Right atrium auricular region (tissue), 2 donors: ENCODE data around the gene DNAJC19. TPM values are rescaled to one million over a fixed set of nuclear protein-coding genes. Genes with fewer than 3 reads are reported as not detected.
A peak's percentile ranks its signal among the peaks of the same experiment; 100 is the strongest.
"Not testable (repeated sequence)": the region's sequence is repeated elsewhere in the genome, so short reads cannot be mapped to it uniquely, and the experiment has no call there.

ENCODE experiments used
- DNase-seq: peaks from one replicate; pipeline ENCODE4 v3.0.0-alpha.2; 2019; ENCODE audit warnings: low spot score
- H3K27ac ChIP-seq, 2 donors: fragments of 200-600 bp; sonication (generic); 1 replicate in 1 of 2; 2 replicates in 1 of 2; pipeline ENCODE4 v1.5.1; 2016 to 2019
- H3K27me3 ChIP-seq, 2 donors: fragments of 200-600 bp; sonication (generic); one replicate each; pipeline versions ENCODE4 v1.5.1 to v1.6.0; 2017 to 2019
- H3K36me3 ChIP-seq: fragments of 200-600 bp; sonication (generic); one replicate; pipeline ENCODE4 v1.5.1; 2016
- H3K4me1 ChIP-seq, 2 donors: fragments of 200-600 bp; sonication (generic); one replicate each; pipeline versions ENCODE4 v1.5.1 to v1.6.0; 2017 to 2019
- H3K4me3 ChIP-seq, 2 donors: fragments of 200-600 bp; sonication (generic); 1 replicate in 1 of 2; 2 replicates in 1 of 2; pipeline ENCODE4 v1.5.1; 2017 to 2019; ENCODE audit warnings: mild to moderate bottlenecking in 1 of 2, moderate library complexity in 1 of 2
- H3K9me3 ChIP-seq, 2 donors: fragments of 200-600 bp; sonication (generic); one replicate each; pipeline ENCODE4 v1.5.1; 2019
- total RNA-seq, 2 donors: library from RNA; depleted of rRNA; stranded (reverse); fragments of >200 nt; gene quantifications; one replicate each; pipeline ENCODE4 v1.1.0, GENCODE V29; 2016
- TF ChIP-seq, protein P1 (sequence below), 2 donors: fragments of 200-600 bp; sonication (generic); IDR thresholded peaks; one replicate each; pipeline ENCODE4 v1.5.1; 2019; ENCODE audit warnings: antibody characterized with exemption in 2 of 2

Gene DNAJC19
- total RNA-seq, 2 donors from 2014 or later = 42.7 to 58.9 TPM

DNA sequence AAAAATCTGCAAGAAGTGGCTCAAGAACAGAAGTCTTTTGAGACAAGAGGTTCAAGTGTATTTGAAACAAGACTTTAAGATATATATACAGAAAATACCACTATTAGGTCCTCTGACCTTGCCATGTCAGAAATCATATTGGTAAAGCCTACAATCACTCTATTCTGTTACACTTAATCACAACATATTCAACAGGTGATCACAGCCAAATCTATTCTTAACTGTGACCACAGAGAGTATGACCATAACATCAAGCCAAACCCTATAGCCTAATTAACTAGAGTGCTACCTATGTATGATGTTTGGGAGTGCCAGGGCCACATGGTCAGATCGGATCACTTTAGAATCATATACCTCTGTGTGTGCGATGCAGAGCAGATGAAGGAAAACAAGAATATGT, 2.2 kb downstream of the DNAJC19 start:
- peaks cover 0 to 20% of the 10 kb centered on the region in 2 donors for H3K4me1 ChIP-seq
- H3K27me3 ChIP-seq = no peaks in the 10 kb centered on the region
- no peaks in the 10 kb centered on the region for H3K9me3 ChIP-seq
- no peak overlapping the region for H3K27ac ChIP-seq
- peaks cover 32% of the 10 kb centered on the region for H3K36me3 ChIP-seq
- no peak for DNase-seq
- TF ChIP-seq, protein P1, sequence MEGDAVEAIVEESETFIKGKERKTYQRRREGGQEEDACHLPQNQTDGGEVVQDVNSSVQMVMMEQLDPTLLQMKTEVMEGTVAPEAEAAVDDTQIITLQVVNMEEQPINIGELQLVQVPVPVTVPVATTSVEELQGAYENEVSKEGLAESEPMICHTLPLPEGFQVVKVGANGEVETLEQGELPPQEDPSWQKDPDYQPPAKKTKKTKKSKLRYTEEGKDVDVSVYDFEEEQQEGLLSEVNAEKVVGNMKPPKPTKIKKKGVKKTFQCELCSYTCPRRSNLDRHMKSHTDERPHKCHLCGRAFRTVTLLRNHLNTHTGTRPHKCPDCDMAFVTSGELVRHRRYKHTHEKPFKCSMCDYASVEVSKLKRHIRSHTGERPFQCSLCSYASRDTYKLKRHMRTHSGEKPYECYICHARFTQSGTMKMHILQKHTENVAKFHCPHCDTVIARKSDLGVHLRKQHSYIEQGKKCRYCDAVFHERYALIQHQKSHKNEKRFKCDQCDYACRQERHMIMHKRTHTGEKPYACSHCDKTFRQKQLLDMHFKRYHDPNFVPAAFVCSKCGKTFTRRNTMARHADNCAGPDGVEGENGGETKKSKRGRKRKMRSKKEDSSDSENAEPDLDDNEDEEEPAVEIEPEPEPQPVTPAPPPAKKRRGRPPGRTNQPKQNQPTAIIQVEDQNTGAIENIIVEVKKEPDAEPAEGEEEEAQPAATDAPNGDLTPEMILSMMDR (IDR thresholded peaks at IDR 0.05) = no peak
- H3K4me3 ChIP-seq = no peak overlapping the region

DNA sequence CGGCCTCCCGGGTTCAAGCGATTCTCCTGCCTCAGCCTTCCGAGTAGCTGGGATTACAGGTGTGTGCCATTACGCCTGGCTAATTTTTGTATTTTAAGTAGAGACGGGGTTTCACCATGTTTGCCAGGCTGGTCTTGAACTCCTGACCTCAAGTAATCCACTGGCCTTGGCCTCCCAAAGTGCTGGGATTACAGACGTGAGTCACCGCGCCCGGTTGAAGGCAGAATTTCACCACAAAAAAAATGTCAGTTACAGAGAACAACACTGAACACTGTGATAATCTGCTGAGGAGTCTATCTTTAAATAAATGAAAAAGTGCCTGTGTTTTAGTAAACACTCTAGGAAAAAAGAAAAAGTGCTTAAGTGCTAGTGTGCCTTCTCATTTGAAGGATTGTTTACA, 3.2 kb downstream of the DNAJC19 start:
- DNase-seq, H3K4me3 ChIP-seq, H3K27ac ChIP-seq, H3K27me3 ChIP-seq, H3K9me3 ChIP-seq: not testable (repeated sequence)
- peaks cover 36% of the 10 kb centered on the region for H3K36me3 ChIP-seq
- peaks cover 0 to 24% of the 10 kb centered on the region in 2 donors for H3K4me1 ChIP-seq

DNA sequence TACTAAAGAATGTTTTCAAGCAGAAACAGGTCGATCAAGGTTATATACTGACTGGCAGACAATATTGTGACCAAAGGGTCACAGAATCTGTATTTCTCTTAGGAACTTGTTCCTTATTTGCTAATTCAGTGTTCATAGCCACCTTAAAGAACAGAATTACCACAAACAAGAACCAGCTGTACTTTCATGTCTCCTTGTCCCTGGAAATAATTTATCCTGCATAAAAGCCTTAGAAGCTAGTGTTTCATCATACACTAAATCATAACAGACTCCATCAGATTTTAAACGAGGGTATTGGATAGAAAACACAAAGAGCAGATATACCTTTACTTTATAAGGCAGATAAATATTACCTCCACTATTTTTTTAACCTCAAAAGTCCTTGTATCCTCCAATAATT, 6.4 kb downstream of the DNAJC19 start:
- Histone ChIP-seq H3K9me3 (no peaks in the 10 kb centered on the region), H3K27me3 (no peaks in the 10 kb centered on the region), H3K4me3 (no peak overlapping the region), H3K27ac (no peak overlapping the region), H3K4me1 (peaks cover 0 to 27% of the 10 kb centered on the region in 2 donors), H3K36me3 (peaks cover 47% of the 10 kb centered on the region)
- DNase-seq = no peak
- TF ChIP-seq, protein P1 (IDR thresholded peaks at IDR 0.05) = no peak

DNA sequence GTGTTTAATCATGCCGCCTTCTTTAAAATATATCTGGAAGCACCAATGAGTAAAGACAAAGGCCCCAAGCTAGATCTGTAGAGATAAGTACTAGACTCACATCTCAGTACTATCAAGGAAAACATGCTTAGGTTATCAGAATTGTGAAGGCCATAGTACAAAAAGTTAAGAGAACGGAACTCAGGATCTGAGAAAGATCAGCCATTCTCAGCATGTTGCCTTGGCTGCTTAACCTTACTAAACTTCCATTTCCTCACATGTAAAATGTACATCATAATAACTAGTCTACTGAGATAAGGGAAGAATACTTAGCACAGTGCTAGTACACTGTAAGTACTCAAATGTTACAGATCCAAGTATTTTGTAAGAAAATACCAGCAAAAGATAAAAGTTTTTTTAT, 7.6 kb downstream of the DNAJC19 start:
- Histone ChIP-seq H3K27ac (peak overlapping the region in 1 of 2 donors; percentile 74), H3K27me3 (no peaks in the 10 kb centered on the region), H3K4me1 (peaks cover 0 to 19% of the 10 kb centered on the region in 2 donors), H3K36me3 (peaks cover 55% of the 10 kb centered on the region), H3K9me3 (no peaks in the 10 kb centered on the region), H3K4me3 (no peak overlapping the region)
- DNase-seq = no peak
- TF ChIP-seq, protein P1 (IDR thresholded peaks at IDR 0.05) = no peak

DNA sequence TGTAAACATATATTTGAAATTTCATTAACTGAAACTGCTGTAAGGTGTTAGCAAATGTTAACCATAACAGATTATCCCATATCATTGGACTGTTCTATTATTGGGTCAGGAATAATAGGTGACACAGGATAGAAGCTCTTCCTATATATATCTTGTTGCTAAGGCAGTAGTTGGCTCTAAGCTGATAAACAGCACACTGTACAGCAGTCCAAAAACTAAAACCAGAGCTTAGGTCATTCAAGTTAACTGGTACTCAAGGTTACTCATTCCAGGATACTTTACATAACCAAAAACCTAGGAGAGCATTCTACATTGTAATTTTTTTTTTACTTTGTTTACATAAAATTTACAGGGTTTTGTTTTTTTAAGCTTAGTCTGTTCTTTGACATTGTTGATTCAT, 8.9 kb downstream of the DNAJC19 start:
- peaks cover 0 to 19% of the 10 kb centered on the region in 2 donors for H3K4me1 ChIP-seq
- H3K36me3 ChIP-seq = peaks cover 51% of the 10 kb centered on the region
- no peaks in the 10 kb centered on the region for H3K27me3 ChIP-seq
- no peaks in the 10 kb centered on the region for H3K9me3 ChIP-seq
- TF ChIP-seq, protein P1 (IDR thresholded peaks at IDR 0.05) = no peak
- no peak for DNase-seq
- H3K4me3 ChIP-seq = no peak overlapping the region
- peak overlapping the region; percentile 23 to 74 for H3K27ac ChIP-seq

DNA sequence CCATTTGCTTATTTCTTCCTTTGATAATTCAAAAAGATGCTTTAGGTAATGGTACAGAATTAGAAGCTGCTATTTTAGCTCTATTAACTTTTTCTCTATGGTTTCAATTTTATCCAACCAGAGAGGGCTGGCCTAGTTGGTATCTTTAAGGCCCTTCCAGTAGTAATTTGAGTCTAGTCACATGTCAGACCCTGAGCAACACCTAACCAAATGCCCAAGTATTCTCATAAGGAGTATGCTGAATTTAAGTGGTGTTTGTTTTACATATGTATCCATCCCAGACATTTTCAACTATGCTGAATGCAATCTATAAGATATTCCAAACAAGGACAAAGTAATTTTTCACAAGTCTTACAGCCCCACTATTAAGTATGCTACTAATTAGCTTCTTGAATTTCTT, 9.6 kb downstream of the DNAJC19 start:
- peak overlapping the region in 1 of 2 donors; percentile 74 for H3K27ac ChIP-seq

More for the DNA sequence above, 9.6 kb downstream of the DNAJC19 start:
- Histone ChIP-seq H3K4me1 (peaks cover 0 to 19% of the 10 kb centered on the region in 2 donors), H3K36me3 (peaks cover 44% of the 10 kb centered on the region), H3K9me3 (no peaks in the 10 kb centered on the region), H3K4me3 (no peak overlapping the region), H3K27me3 (no peaks in the 10 kb centered on the region)
- DNase-seq = no peak
- TF ChIP-seq, protein P1 (IDR thresholded peaks at IDR 0.05) = no peak
